GM18511 (cell line): ENCODE data around the gene MICAL2.

Experiments used
- ATAC-seq: cut with Tn5 transposase; IDR thresholded peaks from one replicate; pipeline ENCODE4 v1.9.1; 2021; ENCODE audit warnings: mild to moderate bottlenecking, moderate library complexity; ENCODE audit not compliant: unreplicated experiment

MICAL2 gene

GRCh38 chr11:12098601-12099000 is 11.8 kb upstream of the MICAL2 start:
- ATAC-seq = no peak

GRCh38 chr11:12099132-12099873 is 11.1 kb upstream of the MICAL2 start:
- no peak for ATAC-seq

GRCh38 chr11:12100429-12100828 is 10.0 kb upstream of the MICAL2 start:
- no peak for ATAC-seq

DNA sequence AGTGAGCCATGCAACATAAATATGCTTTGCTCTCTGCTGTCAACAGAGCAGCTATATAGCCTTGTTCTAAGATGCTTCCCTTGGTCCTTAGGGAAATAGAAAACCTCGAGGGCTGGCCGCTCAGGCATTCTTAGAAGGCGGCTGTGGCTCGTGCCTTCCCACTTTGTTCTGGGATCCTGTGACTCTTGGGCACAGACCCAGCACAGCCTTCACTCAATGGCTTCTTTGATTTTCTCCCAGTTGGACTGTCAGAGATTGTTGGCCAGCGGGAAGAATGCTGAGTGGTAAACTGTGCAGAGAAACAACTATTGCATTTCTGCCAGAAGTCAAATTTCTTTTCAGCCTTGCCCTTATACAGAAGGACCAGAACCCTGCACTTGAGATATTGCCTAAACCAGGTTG is 9.5 kb upstream of the MICAL2 start:
- ATAC-seq = no peak

- ATAC-seq = no peak
These were observed 9.1 kb upstream of the MICAL2 start for GRCh38 chr11:12101318-12101717.

GRCh38 chr11:12102588-12103410 is 7.6 kb upstream of the MICAL2 start:
- ATAC-seq = no peak

DNA sequence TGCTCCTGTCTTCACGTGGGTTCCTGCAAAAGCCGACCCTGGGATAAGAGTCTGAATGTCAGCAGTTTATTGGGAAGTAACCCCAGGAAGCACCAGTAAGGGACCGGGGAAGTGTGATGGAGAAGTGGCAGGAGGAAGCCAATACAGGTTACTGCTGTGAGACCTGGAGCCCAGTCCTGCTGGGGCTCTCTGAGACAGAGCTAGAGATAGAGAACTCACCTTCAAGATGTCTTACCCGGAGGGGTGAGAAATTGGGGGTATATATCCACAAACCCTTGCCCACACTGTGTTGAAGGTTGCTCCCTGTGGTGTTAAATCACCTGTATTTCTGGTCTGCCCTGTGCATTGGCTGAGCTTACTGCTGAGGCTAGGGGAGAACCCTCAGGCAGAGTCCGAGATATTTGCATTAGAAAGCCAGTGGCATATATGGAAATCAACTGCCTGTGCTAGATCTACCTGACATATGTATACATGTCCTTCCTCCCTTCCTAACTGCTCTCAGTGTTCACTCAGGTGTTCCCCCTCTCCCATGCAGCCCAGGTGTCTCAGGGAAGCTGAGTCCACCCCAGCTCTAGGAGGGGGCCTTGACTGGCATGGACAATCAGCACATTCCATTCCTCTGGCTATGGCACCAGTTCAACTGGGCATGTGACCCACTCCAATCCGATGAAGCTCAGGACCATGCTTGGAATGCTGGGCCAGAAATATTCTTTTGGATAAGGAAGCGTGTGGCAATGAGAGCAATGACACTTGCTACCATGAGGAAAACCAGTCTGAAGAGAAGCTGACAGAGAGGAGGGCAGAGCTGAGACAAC is 6.8 kb upstream of the MICAL2 start:
- no peak for ATAC-seq

- ATAC-seq = no peak
These were observed 4.9 kb upstream of the MICAL2 start for GRCh38 chr11:12105471-12105870.

DNA sequence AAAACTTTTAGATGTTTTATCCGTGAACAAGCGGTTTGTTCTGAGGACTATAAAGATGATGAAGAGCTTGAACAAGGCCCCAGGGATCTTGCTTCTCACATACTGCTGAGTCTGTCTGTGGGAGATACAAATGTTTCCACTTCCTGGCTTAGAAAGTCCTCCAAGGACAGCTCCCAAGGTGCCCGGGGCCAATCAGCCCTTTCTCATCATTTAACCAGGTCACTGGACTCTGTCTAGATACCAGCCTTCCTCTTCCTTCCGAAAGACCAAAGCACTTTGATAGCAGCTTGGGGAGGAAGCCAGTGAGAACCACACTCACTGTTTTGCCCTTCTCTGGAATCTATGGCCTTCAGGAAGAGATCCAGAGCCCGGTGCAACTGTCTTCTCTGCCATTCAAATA is 4.3 kb upstream of the MICAL2 start:
- no peak for ATAC-seq

DNA sequence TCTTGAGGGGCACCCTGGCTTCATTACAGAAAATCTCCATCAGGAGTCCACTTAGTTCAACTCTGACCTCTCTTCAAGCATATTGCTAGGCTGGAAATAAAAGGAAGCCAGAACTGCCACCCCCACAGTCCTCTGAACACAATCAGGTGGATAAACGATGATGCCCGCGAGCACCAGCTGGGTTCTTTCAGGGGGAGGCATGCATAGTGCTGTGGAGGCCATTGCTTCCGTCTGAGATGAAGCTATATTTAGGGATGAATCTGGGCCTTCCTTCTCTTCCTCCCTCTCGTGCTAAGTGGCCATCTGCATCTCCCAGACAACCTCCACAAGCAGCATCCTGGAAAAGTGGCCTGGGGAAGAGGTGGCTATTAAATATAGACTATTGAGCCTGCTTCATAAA is 3.9 kb upstream of the MICAL2 start:
- ATAC-seq = no peak

GRCh38 chr11:12108875-12109453 is 1.4 kb upstream of the MICAL2 start:
- ATAC-seq = no peak

GRCh38 chr11:12109591-12110196 is 696 bp upstream of the MICAL2 start:
- ATAC-seq = no peak

- peak; percentile 34 for ATAC-seq
These were observed 541 bp downstream of the MICAL2 start for GRCh38 chr11:12110714-12111548.

DNA sequence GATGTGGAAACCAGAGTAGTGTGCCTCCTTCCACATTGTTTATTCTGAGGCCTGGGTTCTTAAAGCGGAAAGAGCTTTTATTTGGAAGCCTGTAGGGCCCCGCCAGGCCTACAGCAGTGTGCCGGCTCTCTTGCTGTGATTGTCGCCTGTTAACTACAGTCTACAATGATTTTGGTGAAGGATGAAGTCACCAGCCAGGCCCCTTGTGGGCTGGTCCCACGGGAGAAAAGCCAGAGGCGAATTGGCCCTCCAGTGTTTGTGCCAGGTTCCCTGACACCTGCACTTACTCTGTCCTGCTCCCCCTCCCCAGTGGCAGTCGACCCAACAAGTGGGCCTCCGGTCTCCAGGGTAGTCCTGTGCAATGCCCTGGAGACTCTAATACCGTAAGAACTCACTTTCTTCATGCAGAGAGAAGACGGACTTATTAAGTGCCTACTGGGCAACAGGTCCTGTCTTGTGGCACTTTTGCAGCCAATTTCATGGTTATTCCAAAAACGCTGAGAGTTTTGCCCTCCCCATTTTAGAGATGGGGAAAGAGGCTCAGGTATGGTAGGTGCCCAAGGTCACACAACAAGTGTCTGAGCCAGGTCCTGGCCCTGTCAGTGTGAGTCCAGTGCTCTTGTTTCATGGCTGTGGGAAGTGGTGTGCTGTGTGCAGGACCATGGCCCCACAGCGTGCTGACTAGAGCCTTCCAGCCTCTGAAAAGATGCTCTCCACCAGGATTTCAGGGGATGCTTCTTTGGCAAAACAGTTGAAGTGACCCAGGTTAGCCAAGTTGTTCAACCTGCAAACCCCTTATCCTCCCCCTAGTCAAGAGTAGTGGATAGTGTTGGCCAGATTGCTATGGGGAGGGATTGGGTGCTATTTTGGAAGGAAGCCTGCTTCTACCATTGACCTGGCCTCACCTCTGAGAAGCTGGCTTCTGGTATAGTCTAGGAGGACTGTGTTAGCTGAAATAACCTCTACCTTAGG is 1.4 kb downstream of the MICAL2 start:
- ATAC-seq = no peak

GRCh38 chr11:12112750-12113149 is 2.4 kb downstream of the MICAL2 start:
- ATAC-seq = no peak

- ATAC-seq = no peak
These were observed 2.9 kb downstream of the MICAL2 start for GRCh38 chr11:12113294-12113693.

DNA sequence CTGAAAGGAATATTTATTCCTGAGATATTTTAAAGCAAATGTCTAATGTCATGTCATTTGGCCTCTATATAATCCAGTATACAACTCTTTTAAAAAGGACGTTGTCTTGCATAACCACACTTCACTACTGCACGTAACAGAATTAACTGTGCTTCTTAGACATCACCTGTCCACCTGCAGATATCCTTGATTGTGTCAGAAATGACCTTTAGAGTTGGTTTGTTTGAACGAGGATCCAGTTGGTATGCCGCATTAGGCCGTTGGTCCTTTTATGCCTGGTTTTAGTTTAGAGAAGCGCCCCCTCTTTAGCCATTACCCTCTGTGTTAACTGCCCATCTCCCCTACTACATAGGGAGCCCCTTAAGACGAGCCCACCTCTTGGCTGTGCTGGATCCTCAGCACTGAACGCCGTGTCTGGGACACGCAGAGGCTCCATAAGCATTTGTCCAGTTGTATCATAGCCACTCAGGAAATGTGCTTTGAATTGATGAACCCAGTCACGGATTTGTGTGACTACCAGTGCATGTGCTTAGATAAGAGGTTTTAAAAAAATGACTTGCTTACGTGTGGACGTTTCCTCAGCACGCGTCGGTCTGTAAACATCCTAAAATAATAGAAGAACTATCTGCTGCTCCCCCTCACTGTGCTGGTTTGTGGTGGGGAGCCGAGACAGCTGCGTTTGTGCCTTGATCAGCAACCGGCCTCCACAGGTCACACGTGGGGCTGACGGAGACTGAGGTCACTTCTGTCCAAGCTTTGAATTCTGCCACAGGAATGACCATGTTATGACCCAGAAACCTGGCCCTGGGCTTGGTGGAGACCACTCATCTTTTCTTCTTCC is 4.0 kb downstream of the MICAL2 start:
- no peak for ATAC-seq
